ENCODE results near the gene PARD6G. TPM values are rescaled to one million over a fixed set of nuclear protein-coding genes. Genes with fewer than 3 reads are reported as not detected.
A peak's percentile ranks its signal among the peaks of the same experiment; 100 is the strongest.

PARD6G gene
- total and polyA plus RNA-seq, 2 donors = 4.7 to 13.6 TPM

GRCh38 chr18:80187956-80188642, 59.2 kb downstream of the PARD6G start:
- H3K27ac ChIP-seq (ENCODE audit: low read depth in 1 of 2, low read length in 1 of 2) = no peak overlapping the region
- DNase-seq (ENCODE audit: low read depth in 6 of 9, low spot score in 9 of 9) = no peak
- WGBS = 95% methylated on average over 19 of the region's 19 CpGs

GRCh38 chr18:80185545-80185944, 61.8 kb downstream of the PARD6G start:
- no peak overlapping the region for H3K27ac ChIP-seq (ENCODE audit: low read depth in 1 of 2, low read length in 1 of 2)
- no peak for DNase-seq (ENCODE audit: low read depth in 6 of 9, low spot score in 9 of 9)
- no peaks in the 10 kb centered on the region for H3K9me3 ChIP-seq (ENCODE audit: control insufficient read depth in 2 of 2, insufficient read depth in 1 of 2, low read length in 1 of 2)
- no peaks in the 10 kb centered on the region for H3K36me3 ChIP-seq (ENCODE audit: control insufficient read depth in 2 of 2, insufficient read depth in 2 of 2, low read length in 1 of 2)
- no peaks in the 10 kb centered on the region for H3K27me3 ChIP-seq (ENCODE audit: control insufficient read depth in 2 of 2, insufficient read depth in 1 of 2, low read length in 1 of 2)
- H3K4me1 ChIP-seq (ENCODE audit: control insufficient read depth in 2 of 2, insufficient read depth in 2 of 2, low read length in 2 of 2) = no peaks in the 10 kb centered on the region
- 98% methylated on average over 12 of the region's 12 CpGs for WGBS
- no peak overlapping the region for H3K4me3 ChIP-seq (ENCODE audit: low read length in 2 of 2)

More at GRCh38 chr18:80187956-80188642, 59.2 kb downstream of the PARD6G start:
- no peaks in the 10 kb centered on the region for H3K9me3 ChIP-seq (ENCODE audit: control insufficient read depth in 2 of 2, insufficient read depth in 1 of 2, low read length in 1 of 2)
- H3K27me3 ChIP-seq (ENCODE audit: control insufficient read depth in 2 of 2, insufficient read depth in 1 of 2, low read length in 1 of 2) = no peaks in the 10 kb centered on the region
- no peak overlapping the region for H3K4me3 ChIP-seq (ENCODE audit: low read length in 2 of 2)
- H3K4me1 ChIP-seq (ENCODE audit: control insufficient read depth in 2 of 2, insufficient read depth in 2 of 2, low read length in 2 of 2) = no peaks in the 10 kb centered on the region
- H3K36me3 ChIP-seq (ENCODE audit: control insufficient read depth in 2 of 2, insufficient read depth in 2 of 2, low read length in 1 of 2) = no peaks in the 10 kb centered on the region

- DNase-seq (ENCODE audit: low read depth in 6 of 9, low spot score in 9 of 9) = no peak
- Histone ChIP-seq H3K4me3 (ENCODE audit: low read length in 2 of 2) (no peak overlapping the region), H3K4me1 (ENCODE audit: control insufficient read depth in 2 of 2, insufficient read depth in 2 of 2, low read length in 2 of 2) (peaks cover 0 to 7% of the 10 kb centered on the region in 2 donors), H3K9me3 (ENCODE audit: control insufficient read depth in 2 of 2, insufficient read depth in 1 of 2, low read length in 1 of 2) (no peaks in the 10 kb centered on the region), H3K27ac (ENCODE audit: low read depth in 1 of 2, low read length in 1 of 2) (no peak overlapping the region), H3K36me3 (ENCODE audit: control insufficient read depth in 2 of 2, insufficient read depth in 2 of 2, low read length in 1 of 2) (no peaks in the 10 kb centered on the region), H3K27me3 (ENCODE audit: control insufficient read depth in 2 of 2, insufficient read depth in 1 of 2, low read length in 1 of 2) (no peaks in the 10 kb centered on the region)
- WGBS = 98% methylated on average over 26 of the region's 26 CpGs
These were observed 63.0 kb downstream of the PARD6G start for GRCh38 chr18:80184243-80184772.

GRCh38 chr18:80183273-80184050, 63.9 kb downstream of the PARD6G start:
- no peak for DNase-seq (ENCODE audit: low read depth in 6 of 9, low spot score in 9 of 9)
- no peak overlapping the region for H3K4me3 ChIP-seq (ENCODE audit: low read length in 2 of 2)
- H3K4me1 ChIP-seq (ENCODE audit: control insufficient read depth in 2 of 2, insufficient read depth in 2 of 2, low read length in 2 of 2) = peaks cover 0 to 11% of the 10 kb centered on the region in 2 donors
- H3K36me3 ChIP-seq (ENCODE audit: control insufficient read depth in 2 of 2, insufficient read depth in 2 of 2, low read length in 1 of 2) = no peaks in the 10 kb centered on the region
- no peaks in the 10 kb centered on the region for H3K9me3 ChIP-seq (ENCODE audit: control insufficient read depth in 2 of 2, insufficient read depth in 1 of 2, low read length in 1 of 2)
- no peak overlapping the region for H3K27ac ChIP-seq (ENCODE audit: low read depth in 1 of 2, low read length in 1 of 2)
- WGBS = 90% methylated on average over 13 of the region's 13 CpGs
- no peaks in the 10 kb centered on the region for H3K27me3 ChIP-seq (ENCODE audit: control insufficient read depth in 2 of 2, insufficient read depth in 1 of 2, low read length in 1 of 2)

- H3K9me3 ChIP-seq (ENCODE audit: control insufficient read depth in 2 of 2, insufficient read depth in 1 of 2, low read length in 1 of 2) = no peaks in the 10 kb centered on the region
- H3K4me1 ChIP-seq (ENCODE audit: control insufficient read depth in 2 of 2, insufficient read depth in 2 of 2, low read length in 2 of 2) = peaks cover 0 to 15% of the 10 kb centered on the region in 2 donors
- 92% methylated on average over 9 of the region's 9 CpGs for WGBS
- H3K27ac ChIP-seq (ENCODE audit: low read depth in 1 of 2, low read length in 1 of 2) = no peak overlapping the region
- no peak overlapping the region for H3K4me3 ChIP-seq (ENCODE audit: low read length in 2 of 2)
- H3K36me3 ChIP-seq (ENCODE audit: control insufficient read depth in 2 of 2, insufficient read depth in 2 of 2, low read length in 1 of 2) = no peaks in the 10 kb centered on the region
- no peaks in the 10 kb centered on the region for H3K27me3 ChIP-seq (ENCODE audit: control insufficient read depth in 2 of 2, insufficient read depth in 1 of 2, low read length in 1 of 2)
- DNase-seq (ENCODE audit: low read depth in 6 of 9, low spot score in 9 of 9) = no peak
These were observed 64.5 kb downstream of the PARD6G start for GRCh38 chr18:80182855-80183254.

- H3K4me3 ChIP-seq (ENCODE audit: low read length in 2 of 2) = no peak overlapping the region
- H3K36me3 ChIP-seq (ENCODE audit: control insufficient read depth in 2 of 2, insufficient read depth in 2 of 2, low read length in 1 of 2) = no peaks in the 10 kb centered on the region
- no peaks in the 10 kb centered on the region for H3K9me3 ChIP-seq (ENCODE audit: control insufficient read depth in 2 of 2, insufficient read depth in 1 of 2, low read length in 1 of 2)
- DNase-seq (ENCODE audit: low read depth in 6 of 9, low spot score in 9 of 9) = no peak
- peaks cover 0 to 15% of the 10 kb centered on the region in 2 donors for H3K4me1 ChIP-seq (ENCODE audit: control insufficient read depth in 2 of 2, insufficient read depth in 2 of 2, low read length in 2 of 2)
- WGBS = 84% methylated on average over 12 of the region's 12 CpGs
- H3K27me3 ChIP-seq (ENCODE audit: control insufficient read depth in 2 of 2, insufficient read depth in 1 of 2, low read length in 1 of 2) = no peaks in the 10 kb centered on the region
- no peak overlapping the region for H3K27ac ChIP-seq (ENCODE audit: low read depth in 1 of 2, low read length in 1 of 2)
These were observed 65.5 kb downstream of the PARD6G start for GRCh38 chr18:80181642-80182461.

- Histone ChIP-seq H3K27me3 (ENCODE audit: control insufficient read depth in 2 of 2, insufficient read depth in 1 of 2, low read length in 1 of 2) (no peaks in the 10 kb centered on the region), H3K27ac (ENCODE audit: low read depth in 1 of 2, low read length in 1 of 2) (no peak overlapping the region), H3K36me3 (ENCODE audit: control insufficient read depth in 2 of 2, insufficient read depth in 2 of 2, low read length in 1 of 2) (no peaks in the 10 kb centered on the region), H3K9me3 (ENCODE audit: control insufficient read depth in 2 of 2, insufficient read depth in 1 of 2, low read length in 1 of 2) (no peaks in the 10 kb centered on the region), H3K4me1 (ENCODE audit: control insufficient read depth in 2 of 2, insufficient read depth in 2 of 2, low read length in 2 of 2) (peaks cover 0 to 15% of the 10 kb centered on the region in 2 donors), H3K4me3 (ENCODE audit: low read length in 2 of 2) (no peak overlapping the region)
- 93% methylated on average over 33 of the region's 33 CpGs for WGBS
- DNase-seq (ENCODE audit: low read depth in 6 of 9, low spot score in 9 of 9) = no peak
These were observed 66.3 kb downstream of the PARD6G start for GRCh38 chr18:80180778-80181564.

GRCh38 chr18:80179857-80180558, 67.3 kb downstream of the PARD6G start:
- Histone ChIP-seq H3K4me1 (ENCODE audit: control insufficient read depth in 2 of 2, insufficient read depth in 2 of 2, low read length in 2 of 2) (peaks cover 0 to 15% of the 10 kb centered on the region in 2 donors), H3K36me3 (ENCODE audit: control insufficient read depth in 2 of 2, insufficient read depth in 2 of 2, low read length in 1 of 2) (no peaks in the 10 kb centered on the region), H3K9me3 (ENCODE audit: control insufficient read depth in 2 of 2, insufficient read depth in 1 of 2, low read length in 1 of 2) (no peaks in the 10 kb centered on the region), H3K27ac (ENCODE audit: low read depth in 1 of 2, low read length in 1 of 2) (peak overlapping the region; percentile 58 to 72), H3K27me3 (ENCODE audit: control insufficient read depth in 2 of 2, insufficient read depth in 1 of 2, low read length in 1 of 2) (no peaks in the 10 kb centered on the region), H3K4me3 (ENCODE audit: low read length in 2 of 2) (no peak overlapping the region)
- 84% methylated on average over 20 of the region's 20 CpGs for WGBS
- no peak for DNase-seq (ENCODE audit: low read depth in 6 of 9, low spot score in 9 of 9)

All from thymus (tissue), 11 donors.